ENCODE measurements around the gene DDX10.

DDX10 gene

GRCh38 chr11:108870373-108871020, 205.6 kb downstream of the DDX10 start:
- TF ChIP-seq GATA3 (IDR thresholded peaks at IDR 0.05; ENCODE audit: low read depth, low read length) (no peak), GATA2 (IDR thresholded peaks at IDR 0.05; ENCODE audit: low read depth, low read length) (no peak)

- TF ChIP-seq GATA3 (IDR thresholded peaks at IDR 0.05; ENCODE audit: low read depth, low read length) (no peak), GATA2 (IDR thresholded peaks at IDR 0.05; ENCODE audit: low read depth, low read length) (no peak)
These were observed 206.3 kb downstream of the DDX10 start for GRCh38 chr11:108871152-108871551.

GRCh38 chr11:108871867-108872266, 207.0 kb downstream of the DDX10 start:
- TF ChIP-seq GATA3 (IDR thresholded peaks at IDR 0.05; ENCODE audit: low read depth, low read length) (no peak), GATA2 (IDR thresholded peaks at IDR 0.05; ENCODE audit: low read depth, low read length) (no peak)

GRCh38 chr11:108872781-108873291, 208.0 kb downstream of the DDX10 start:
- no peak for TF ChIP-seq GATA2 (IDR thresholded peaks at IDR 0.05; ENCODE audit: low read depth, low read length)
- TF ChIP-seq GATA3 (IDR thresholded peaks at IDR 0.05; ENCODE audit: low read depth, low read length), result no peak

GRCh38 chr11:108873310-108873709, 208.4 kb downstream of the DDX10 start:
- TF ChIP-seq GATA2 (IDR thresholded peaks at IDR 0.05; ENCODE audit: low read depth, low read length), result no peak
- TF ChIP-seq GATA3 (IDR thresholded peaks at IDR 0.05; ENCODE audit: low read depth, low read length), result no peak

GRCh38 chr11:108873941-108874340, 209.1 kb downstream of the DDX10 start:
- TF ChIP-seq GATA2 (IDR thresholded peaks at IDR 0.05; ENCODE audit: low read depth, low read length), result no peak
- TF ChIP-seq GATA3 (IDR thresholded peaks at IDR 0.05; ENCODE audit: low read depth, low read length), result no peak

- TF ChIP-seq GATA2 (IDR thresholded peaks at IDR 0.05; ENCODE audit: low read depth, low read length) (no peak), GATA3 (IDR thresholded peaks at IDR 0.05; ENCODE audit: low read depth, low read length) (no peak)
These were observed 210.3 kb downstream of the DDX10 start for GRCh38 chr11:108875134-108875533.

- TF ChIP-seq GATA2 (IDR thresholded peaks at IDR 0.05; ENCODE audit: low read depth, low read length) (no peak), GATA3 (IDR thresholded peaks at IDR 0.05; ENCODE audit: low read depth, low read length) (no peak)
These were observed 212.3 kb downstream of the DDX10 start for GRCh38 chr11:108877178-108877577.

- TF ChIP-seq GATA3 (IDR thresholded peaks at IDR 0.05; ENCODE audit: low read depth, low read length) (no peak), GATA2 (IDR thresholded peaks at IDR 0.05; ENCODE audit: low read depth, low read length) (no peak)
These were observed 215.6 kb downstream of the DDX10 start for GRCh38 chr11:108880510-108880909.

GRCh38 chr11:108881131-108881530, 216.3 kb downstream of the DDX10 start:
- TF ChIP-seq GATA2 (IDR thresholded peaks at IDR 0.05; ENCODE audit: low read depth, low read length), result no peak
- no peak for TF ChIP-seq GATA3 (IDR thresholded peaks at IDR 0.05; ENCODE audit: low read depth, low read length)

- no peak for TF ChIP-seq GATA3 (IDR thresholded peaks at IDR 0.05; ENCODE audit: low read depth, low read length)
- TF ChIP-seq GATA2 (IDR thresholded peaks at IDR 0.05; ENCODE audit: low read depth, low read length), result no peak
These were observed 217.5 kb downstream of the DDX10 start for GRCh38 chr11:108882211-108882831.

GRCh38 chr11:108886005-108886659, 221.3 kb downstream of the DDX10 start:
- no peak for TF ChIP-seq GATA2 (IDR thresholded peaks at IDR 0.05; ENCODE audit: low read depth, low read length)
- TF ChIP-seq GATA3 (IDR thresholded peaks at IDR 0.05; ENCODE audit: low read depth, low read length), result no peak

- TF ChIP-seq GATA2 (IDR thresholded peaks at IDR 0.05; ENCODE audit: low read depth, low read length) (no peak), GATA3 (IDR thresholded peaks at IDR 0.05; ENCODE audit: low read depth, low read length) (no peak)
These were observed 221.8 kb downstream of the DDX10 start for GRCh38 chr11:108886660-108887009.

GRCh38 chr11:108887436-108888238, 222.8 kb downstream of the DDX10 start:
- TF ChIP-seq GATA3 (IDR thresholded peaks at IDR 0.05; ENCODE audit: low read depth, low read length), result no peak
- TF ChIP-seq GATA2 (IDR thresholded peaks at IDR 0.05; ENCODE audit: low read depth, low read length), result no peak

Measured in SH-SY5Y (cell line).